GM10266 (cell line): ENCODE results near the gene CLCN7.

Experiments
- DNase-seq: peaks from one replicate; pipeline ENCODE4 v3.0.0; 2012; ENCODE audit errors: extremely low spot score
- CTCF ChIP-seq: IDR thresholded peaks from 2 replicates; pipeline ENCODE4 v1.5.1; 2012; ENCODE audit warnings: mild to moderate bottlenecking, low read depth; ENCODE audit not compliant: control insufficient read depth, insufficient read depth; ENCODE audit errors: missing control alignments

CLCN7 gene

DNA sequence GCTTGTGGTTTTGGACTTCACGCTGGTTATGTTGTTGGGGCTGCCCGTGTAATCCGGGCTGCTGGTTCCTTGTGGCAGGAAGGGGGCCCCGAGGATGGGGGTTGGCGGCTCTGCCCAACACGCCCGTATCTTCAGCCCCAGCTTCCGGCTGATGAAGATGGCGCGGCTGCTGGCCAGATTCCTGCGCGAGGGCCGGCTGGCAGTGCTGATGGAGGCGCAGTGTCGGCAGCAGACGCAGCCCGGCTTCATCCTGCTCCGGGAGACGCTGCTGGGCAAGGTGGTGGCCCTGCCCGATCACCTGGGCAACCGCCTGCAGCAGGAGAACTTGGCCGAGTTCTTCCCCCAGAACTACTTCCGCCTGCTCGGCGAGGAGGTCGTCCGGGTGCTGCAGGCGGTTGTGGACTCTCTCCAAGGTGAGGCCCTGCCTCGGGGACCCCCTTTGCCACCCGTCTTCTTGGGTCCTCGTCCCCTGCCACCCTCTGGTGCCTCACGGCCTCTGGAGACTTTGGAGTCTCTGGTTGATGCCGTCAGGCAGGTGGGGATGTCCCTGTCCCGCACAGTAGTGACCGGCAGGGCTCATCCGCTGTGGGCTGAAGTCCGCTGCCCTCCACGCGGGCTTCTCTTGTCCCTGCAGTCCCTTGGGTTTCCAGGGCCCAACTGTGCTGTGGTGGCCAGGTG is 20.5 kb upstream of the CLCN7 start:
- TF ChIP-seq CTCF: no peak
- DNase-seq: no peak

DNA sequence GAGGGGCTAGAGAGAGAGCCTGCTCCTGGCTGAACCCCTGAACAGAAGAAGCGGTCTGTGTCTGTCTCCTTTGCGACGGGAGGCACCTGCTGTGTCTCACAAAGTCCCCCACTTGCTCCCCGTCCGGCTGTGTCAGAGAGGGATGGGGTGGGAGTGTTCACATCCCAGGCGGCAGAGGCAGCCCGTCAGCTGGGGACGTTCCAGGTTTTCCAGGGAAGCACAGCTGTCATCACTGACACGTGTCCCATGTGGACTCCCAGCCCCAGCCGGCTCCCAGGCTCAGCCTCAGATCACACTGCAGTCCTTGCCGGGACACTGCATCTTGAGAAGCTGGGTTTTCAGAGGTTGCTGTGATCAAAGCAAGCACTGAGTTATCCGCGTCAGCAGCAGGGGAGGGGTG is 19.9 kb upstream of the CLCN7 start:
- no peak for DNase-seq
- no peak for TF ChIP-seq CTCF

GRCh38 chr16:1494129-1494640 is 19.4 kb upstream of the CLCN7 start:
- no peak for DNase-seq
- TF ChIP-seq CTCF: peak; percentile 20

- TF ChIP-seq CTCF: no peak
- DNase-seq: no peak
Measured at GRCh38 chr16:1493746-1494094, 18.9 kb upstream of the CLCN7 start.

DNA sequence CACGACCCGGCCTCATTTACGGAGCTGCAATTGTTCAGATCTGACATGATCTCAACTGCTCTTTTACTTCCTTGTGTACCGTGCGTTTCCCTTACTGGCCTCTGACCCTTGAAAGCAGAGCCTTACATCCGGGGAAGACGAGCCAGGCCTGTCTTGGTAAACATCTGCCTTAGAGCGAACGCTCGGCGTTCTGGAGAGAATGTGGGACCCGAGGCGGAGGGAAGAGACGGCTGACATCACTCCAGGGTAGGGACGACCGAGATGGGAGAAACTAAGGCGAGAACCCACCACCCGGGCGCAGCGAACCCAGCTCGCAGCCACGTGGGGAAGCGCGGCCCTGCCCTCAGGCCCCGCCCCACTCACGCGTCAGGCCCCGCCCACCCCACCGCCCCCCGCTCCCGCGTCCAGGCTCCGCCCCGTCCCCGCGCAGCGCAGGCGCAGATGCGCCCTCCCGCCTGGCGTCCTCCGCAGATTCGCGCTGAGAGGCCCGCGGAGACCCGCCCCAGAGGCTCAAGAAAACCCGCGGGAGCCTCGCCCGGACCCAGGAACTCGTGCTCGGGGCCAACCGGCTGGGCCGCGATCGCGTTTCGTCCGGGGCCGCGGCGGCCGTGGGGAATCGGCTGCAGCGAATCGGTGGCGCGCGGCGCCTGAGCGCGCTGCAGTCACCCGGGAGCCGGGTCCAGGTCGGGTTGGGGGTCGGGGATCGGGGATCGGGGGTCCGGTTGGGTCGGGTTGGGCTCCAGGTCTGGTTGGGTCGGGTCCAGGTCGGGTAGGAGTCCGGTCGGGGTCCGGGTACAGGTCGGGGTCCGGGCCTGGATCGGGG is 18.3 kb upstream of the CLCN7 start, which contains the start of gene TELO2:
TELO2 (plus strand) TSS at position 438 of the 823 bp plus-strand sequence. CDS start 922 bp downstream, outside the sequence.
- DNase-seq: peak; percentile 100

DNA sequence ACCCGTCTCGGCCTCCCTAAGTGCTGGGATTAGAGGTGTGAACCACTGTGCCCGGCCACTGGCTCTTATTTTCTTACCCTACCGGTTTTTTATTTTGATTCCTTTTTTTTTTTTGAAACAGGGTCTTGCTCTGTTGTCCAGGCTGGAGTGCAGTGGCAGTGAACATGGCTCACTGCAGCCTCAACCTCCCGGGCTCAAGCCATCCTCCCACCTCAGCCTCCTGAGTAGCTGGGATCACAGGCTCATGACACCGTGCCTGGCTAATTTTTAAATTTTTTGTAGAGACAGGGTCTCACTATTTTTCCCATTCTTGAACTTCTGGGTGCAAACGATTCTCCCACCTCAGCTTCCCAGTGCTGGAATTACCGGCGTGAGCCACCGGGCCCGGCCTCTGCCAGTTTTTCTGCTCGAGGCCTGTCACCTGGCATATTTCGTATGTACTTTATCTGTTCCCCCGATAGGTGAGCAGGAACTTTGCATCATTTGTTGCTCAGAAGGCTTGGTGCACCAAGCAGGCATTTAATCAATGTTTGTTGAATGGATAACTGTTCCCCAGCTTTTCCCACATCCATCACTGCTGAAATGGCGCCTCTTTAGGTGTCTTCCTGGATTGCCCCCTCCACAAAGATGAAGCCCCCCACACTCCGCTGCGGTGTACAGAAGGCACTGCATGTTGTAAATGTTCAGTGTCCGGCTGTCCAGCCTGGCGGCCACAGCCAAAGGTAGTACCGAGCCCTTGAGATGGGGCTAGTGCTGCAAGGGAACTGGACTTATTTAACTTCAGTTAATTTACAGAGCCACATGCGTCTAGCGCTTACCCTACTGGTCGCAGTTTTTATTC is 17.5 kb upstream of the CLCN7 start:
- no peak for TF ChIP-seq CTCF

More for the DNA sequence above, 18.3 kb upstream of the CLCN7 start, which contains the start of gene TELO2:
- TF ChIP-seq CTCF: no peak

DNA sequence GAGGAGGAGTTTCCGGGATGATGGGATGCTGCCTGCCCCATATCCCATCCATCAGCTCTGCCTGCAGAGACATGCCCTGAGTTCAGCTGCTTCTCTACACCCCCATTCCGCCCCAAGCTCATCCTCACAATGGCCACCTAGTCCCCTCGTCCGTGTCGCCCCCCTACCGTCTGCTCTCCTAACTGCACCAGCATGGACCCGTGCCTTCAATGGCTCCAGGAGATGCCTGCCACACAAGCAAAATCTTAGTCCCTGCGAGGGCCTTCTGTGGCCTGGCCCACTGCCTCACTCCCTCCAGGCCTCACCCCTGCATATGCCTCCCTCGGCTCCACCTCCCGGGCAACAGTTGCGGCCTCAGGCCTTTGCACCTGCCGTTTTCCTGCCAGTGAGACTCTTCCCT is 16.5 kb upstream of the CLCN7 start:
- no peak for DNase-seq
- TF ChIP-seq CTCF: no peak

More for the DNA sequence above, 17.5 kb upstream of the CLCN7 start:
- no peak for DNase-seq
